Measurements from ENCODE around the gene AGXT.

DNA sequence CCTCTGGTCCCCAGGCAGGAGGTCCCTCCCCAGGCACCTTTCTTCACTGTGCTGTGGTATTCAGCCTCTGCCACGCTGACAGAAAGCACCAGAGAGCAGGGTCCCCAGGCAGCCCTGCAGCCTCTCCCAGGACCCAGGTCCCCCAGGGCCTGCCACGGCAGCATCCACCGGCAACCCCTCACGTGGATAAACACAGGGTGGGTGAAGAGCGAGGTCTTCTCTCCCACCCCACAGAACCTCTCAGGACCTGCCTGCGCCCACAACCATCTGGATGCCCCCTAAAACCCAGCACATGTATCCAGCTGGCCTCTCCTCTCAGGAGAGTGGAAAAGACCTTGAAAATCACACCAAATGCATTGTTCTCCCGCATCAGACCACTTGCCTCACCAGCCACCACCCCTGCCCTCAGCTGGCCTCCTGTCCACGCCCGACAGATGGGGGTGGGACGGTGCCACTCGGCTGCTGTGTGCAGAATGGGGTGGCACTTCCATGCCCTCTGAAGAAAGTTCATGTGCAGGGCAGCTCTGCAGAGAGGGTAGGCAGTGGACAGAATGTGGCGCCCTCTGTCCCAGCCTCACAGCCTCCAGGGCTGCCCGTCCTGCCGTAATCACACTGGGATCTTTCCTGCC lies 33.5 kb downstream of the AGXT start:
- TF ChIP-seq CSDC2 (CRISPR knock-in tag; IDR thresholded peaks at IDR 0.05) = no peak
- TF ChIP-seq ZNF8 (CRISPR knock-in tag; IDR thresholded peaks at IDR 0.05) = no peak
- TF ChIP-seq SNAI2 (CRISPR knock-in tag; IDR thresholded peaks at IDR 0.05) = no peak
- TF ChIP-seq, protein P1, sequence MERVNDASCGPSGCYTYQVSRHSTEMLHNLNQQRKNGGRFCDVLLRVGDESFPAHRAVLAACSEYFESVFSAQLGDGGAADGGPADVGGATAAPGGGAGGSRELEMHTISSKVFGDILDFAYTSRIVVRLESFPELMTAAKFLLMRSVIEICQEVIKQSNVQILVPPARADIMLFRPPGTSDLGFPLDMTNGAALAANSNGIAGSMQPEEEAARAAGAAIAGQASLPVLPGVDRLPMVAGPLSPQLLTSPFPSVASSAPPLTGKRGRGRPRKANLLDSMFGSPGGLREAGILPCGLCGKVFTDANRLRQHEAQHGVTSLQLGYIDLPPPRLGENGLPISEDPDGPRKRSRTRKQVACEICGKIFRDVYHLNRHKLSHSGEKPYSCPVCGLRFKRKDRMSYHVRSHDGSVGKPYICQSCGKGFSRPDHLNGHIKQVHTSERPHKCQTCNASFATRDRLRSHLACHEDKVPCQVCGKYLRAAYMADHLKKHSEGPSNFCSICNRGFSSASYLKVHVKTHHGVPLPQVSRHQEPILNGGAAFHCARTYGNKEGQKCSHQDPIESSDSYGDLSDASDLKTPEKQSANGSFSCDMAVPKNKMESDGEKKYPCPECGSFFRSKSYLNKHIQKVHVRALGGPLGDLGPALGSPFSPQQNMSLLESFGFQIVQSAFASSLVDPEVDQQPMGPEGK (CRISPR knock-in tag; IDR thresholded peaks at IDR 0.05; ENCODE audit: borderline replicate concordance) = no peak
- TF ChIP-seq ESRRG (CRISPR knock-in tag; IDR thresholded peaks at IDR 0.05) = no peak
- no peak for TF ChIP-seq ARNTL (CRISPR knock-in tag; IDR thresholded peaks at IDR 0.05; ENCODE audit: borderline replicate concordance, low read depth)
- TF ChIP-seq ZC3H10 (CRISPR knock-in tag; IDR thresholded peaks at IDR 0.05) = no peak
